ENCODE results near the gene AK9.
"Not testable (repeated sequence)": the region's sequence is repeated elsewhere in the genome, so short reads cannot be mapped to it uniquely, and the experiment has no call there.

The AK9 gene

GRCh38 chr6:109696355-109696754 is 5.4 kb upstream of the AK9 start:
- no peak for DNase-seq (ENCODE audit: low read depth)
- no peak for TF ChIP-seq CTCF (conservative IDR thresholded peaks at IDR 0.05; ENCODE audit: low read length)
- H3K4me3 ChIP-seq (ENCODE audit: low read length) = no peak overlapping the region

- no peak for TF ChIP-seq CTCF (conservative IDR thresholded peaks at IDR 0.05; ENCODE audit: low read length)
- H3K4me3 ChIP-seq (ENCODE audit: low read length) = no peak overlapping the region
- DNase-seq (ENCODE audit: low read depth) = no peak
These were observed 4.5 kb upstream of the AK9 start for GRCh38 chr6:109695468-109695867.

- H3K4me3 ChIP-seq (ENCODE audit: low read length) = no peak overlapping the region
These were observed 2.1 kb upstream of the AK9 start for GRCh38 chr6:109693111-109693510.

GRCh38 chr6:109690373-109690736 is 647 bp downstream of the AK9 start:
- DNase-seq (ENCODE audit: low read depth) = no peak
- no peak for TF ChIP-seq CTCF (conservative IDR thresholded peaks at IDR 0.05; ENCODE audit: low read length)
- peak overlapping the region; percentile 81 for H3K4me3 ChIP-seq (ENCODE audit: low read length)

More at GRCh38 chr6:109693111-109693510, 2.1 kb upstream of the AK9 start:
- TF ChIP-seq CTCF (conservative IDR thresholded peaks at IDR 0.05; ENCODE audit: low read length) = no peak
- no peak for DNase-seq (ENCODE audit: low read depth)

- TF ChIP-seq CTCF (conservative IDR thresholded peaks at IDR 0.05; ENCODE audit: low read length) = no peak
- no peak overlapping the region for H3K4me3 ChIP-seq (ENCODE audit: low read length)
- peak; percentile 95 for DNase-seq (ENCODE audit: low read depth)
These were observed 3.7 kb downstream of the AK9 start for GRCh38 chr6:109687271-109687761.

- H3K4me3 ChIP-seq (ENCODE audit: low read length) = no peak overlapping the region
- TF ChIP-seq CTCF (conservative IDR thresholded peaks at IDR 0.05; ENCODE audit: low read length) = no peak
- no peak for DNase-seq (ENCODE audit: low read depth)
These were observed 4.3 kb downstream of the AK9 start for GRCh38 chr6:109686566-109687265.

GRCh38 chr6:109678661-109679505 is 12.1 kb downstream of the AK9 start:
- DNase-seq (ENCODE audit: low read depth); H3K4me3 ChIP-seq (ENCODE audit: low read length): not testable (repeated sequence)
